ENCODE measurements around the gene CDC42BPA.
"Not testable (repeated sequence)": the region's sequence is repeated elsewhere in the genome, so short reads cannot be mapped to it uniquely, and the experiment has no call there.

CDC42BPA gene

DNA sequence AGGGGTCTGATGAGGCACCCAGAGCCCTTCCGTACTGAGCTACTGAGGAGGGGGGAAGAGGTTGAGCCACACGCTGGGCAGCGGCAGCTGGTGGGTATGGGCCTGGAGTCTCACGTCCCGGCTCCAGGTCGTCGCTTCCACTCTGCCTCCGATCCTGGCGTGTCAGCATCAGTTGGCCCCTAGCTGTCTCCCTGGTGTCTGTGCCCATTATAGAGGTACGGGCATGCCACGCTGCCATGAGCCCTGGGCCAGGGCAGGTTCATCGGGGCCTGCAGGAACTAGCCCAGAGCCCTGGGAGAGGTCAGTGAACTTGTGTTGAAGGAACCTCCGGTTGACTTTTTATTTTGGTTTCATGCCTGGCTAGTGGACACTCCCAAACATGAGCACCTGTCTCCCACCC is 360.0 kb downstream of the CDC42BPA start:
- DNase-seq, result no peak

DNA sequence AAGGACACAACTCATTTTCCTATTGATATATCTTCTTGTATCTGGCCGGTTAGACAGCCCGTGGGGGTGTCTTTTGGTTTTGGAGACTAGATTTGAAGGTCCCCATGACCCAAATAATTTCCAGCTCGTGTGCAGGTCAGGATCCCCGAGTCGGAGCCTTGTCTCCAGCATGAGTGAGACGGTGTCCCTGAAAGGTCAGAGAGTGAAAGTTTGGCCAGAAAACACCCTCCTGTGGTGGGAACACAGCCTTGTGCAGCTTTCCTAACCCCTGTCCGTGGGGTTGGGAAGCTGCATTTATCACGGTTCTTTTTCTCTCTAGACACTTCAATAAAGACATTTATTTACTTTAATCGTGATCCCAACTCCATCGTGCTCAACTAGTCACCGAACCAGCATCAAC is 360.6 kb downstream of the CDC42BPA start:
- no peak for DNase-seq

GRCh38 chr1:226956942-226957713 is 361.2 kb downstream of the CDC42BPA start:
- DNase-seq, result no peak

DNA sequence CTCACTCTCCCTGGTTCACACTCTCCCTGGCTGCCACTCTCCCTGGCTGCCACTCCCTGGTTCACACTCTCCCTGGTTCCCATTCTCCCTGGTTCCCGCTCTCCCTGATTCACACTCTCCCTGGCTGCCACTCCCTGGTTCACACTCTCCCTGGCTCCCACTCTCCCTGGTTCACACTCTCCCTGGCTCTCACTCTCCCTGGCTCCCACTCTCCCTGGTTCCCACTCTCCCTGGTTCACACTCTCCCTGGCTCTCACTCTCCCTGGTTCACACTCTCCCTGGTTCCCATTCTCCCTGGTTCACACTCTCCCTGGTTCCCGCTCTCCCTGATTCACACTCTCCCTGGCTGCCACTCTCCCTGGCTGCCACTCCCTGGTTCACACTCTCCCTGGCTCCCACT is 362.4 kb downstream of the CDC42BPA start:
- not testable (repeated sequence) for DNase-seq

GRCh38 chr1:226954777-226955176 is 363.5 kb downstream of the CDC42BPA start:
- DNase-seq, result no peak

- no peak for DNase-seq
Observed at GRCh38 chr1:226954337-226954736, 364.0 kb downstream of the CDC42BPA start.

DNA sequence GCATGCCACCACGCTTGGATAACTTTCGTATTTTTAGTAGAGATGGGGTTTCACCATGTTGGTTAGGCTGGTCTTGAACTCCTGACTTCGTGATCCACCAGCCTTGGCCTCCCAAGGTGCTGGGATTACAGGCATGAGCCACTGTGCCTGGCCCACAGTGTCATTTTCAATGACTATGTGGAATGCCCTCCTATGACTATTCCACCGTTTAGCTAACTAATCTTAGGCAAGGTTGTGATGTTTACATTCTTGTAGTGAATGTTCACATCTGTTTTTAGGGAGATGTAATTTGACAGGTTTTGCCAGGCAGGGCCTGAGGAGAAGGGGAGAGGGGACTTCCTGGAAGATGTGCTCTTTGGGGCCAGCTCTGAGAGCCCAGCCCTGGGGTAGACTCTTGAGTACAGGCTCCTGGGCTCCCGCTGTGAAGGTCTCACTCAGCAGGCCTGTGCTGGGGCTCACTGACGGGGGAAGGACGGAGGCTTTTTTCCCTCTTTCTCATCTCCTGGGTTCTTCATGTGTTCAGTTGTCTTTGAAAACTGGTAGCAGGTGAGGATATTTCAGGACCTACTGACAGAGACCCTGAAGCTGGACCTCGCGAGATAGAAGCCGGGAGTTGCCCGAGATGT is 365.0 kb downstream of the CDC42BPA start:
- DNase-seq, result no peak

- DNase-seq, result no peak
Observed at GRCh38 chr1:226952118-226952441, 366.2 kb downstream of the CDC42BPA start.

- no peak for DNase-seq
Observed at GRCh38 chr1:226951286-226952117, 366.8 kb downstream of the CDC42BPA start.

DNA sequence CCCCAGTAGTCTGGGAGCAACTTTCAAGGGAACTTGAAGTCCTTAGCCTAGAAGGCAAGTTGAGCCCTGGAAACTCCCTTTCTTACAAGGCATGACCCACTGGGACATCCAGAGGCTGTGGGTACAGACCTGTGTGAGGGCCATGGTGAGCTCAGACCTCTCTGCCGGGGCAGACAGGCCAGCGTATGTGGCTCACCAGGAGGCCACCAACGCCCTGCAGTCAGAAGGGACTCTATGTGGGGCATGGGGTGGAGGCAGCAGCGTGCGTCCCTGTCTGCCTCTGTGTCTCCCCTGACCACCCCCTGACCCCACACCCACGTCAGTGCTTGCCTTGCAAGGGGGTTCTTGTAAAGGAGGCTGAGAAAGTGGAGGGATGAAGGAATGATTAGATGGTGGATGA is 367.4 kb downstream of the CDC42BPA start:
- DNase-seq, result no peak

- DNase-seq, result no peak
Observed at GRCh38 chr1:226950316-226950715, 368.0 kb downstream of the CDC42BPA start.

DNA sequence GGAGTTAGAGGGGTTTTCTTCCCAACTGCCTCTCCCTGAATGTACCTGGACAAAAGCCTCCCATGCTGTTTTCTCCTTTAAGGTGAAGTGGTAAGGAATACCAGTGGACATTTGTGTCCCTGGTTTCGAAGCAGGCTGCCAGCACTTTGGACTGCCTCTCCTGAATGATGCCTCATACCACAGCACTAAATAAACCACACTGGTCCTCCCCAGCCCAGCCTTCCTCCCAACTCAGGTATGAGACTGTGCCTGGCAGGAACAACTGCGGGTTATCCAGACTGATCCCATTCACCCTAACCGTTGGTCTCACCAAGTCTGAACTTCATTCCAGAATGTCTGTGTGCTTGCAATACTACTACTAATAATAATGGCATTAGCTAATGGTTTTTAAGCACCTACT is 368.9 kb downstream of the CDC42BPA start:
- no peak for DNase-seq

GRCh38 chr1:226948996-226949395 is 369.3 kb downstream of the CDC42BPA start:
- no peak for DNase-seq

GRCh38 chr1:226948480-226948879 is 369.8 kb downstream of the CDC42BPA start:
- DNase-seq, result no peak

GRCh38 chr1:226948051-226948450 is 370.2 kb downstream of the CDC42BPA start:
- no peak for DNase-seq

- DNase-seq, result no peak
Observed at GRCh38 chr1:226946841-226947240, 371.5 kb downstream of the CDC42BPA start.

DNA sequence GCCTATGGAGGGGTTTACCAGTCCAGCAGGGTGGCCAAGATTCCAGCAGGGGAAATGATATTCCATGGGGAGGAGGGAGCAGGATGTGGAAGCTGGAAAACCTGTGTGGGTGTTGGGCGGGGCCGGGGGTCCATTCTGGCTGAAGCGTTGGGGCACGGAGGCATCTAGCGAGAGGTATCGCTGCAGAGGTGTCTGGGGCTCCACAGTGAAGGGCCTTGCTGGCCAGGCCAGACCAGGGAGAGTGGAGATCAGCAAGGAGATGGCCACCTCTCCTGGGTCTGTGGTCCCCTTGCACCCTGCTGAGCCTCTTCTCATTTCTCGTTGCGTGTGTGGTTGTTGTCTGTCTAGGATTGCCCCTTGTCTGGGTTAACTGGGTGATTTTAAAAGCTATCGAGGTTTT is 372.0 kb downstream of the CDC42BPA start:
- DNase-seq, result no peak

DNA sequence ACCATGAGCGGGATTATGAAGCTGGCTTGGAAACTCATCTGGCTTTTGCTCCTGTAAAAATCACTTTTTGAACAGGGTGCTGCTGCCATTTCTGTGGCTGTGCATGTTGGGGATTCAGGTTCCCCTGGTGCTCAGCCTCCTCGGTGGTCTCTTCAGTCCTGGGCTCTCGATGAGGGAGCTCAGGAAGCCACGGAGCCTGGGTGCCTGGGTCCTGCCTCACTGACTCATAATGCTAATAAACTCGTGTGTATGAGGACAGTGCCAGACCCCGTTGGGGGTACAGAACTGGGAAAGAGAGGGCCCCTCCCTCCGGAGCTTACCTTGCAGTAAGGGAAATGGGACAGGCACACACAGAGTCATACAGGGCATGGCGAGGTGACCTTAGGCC is 372.4 kb downstream of the CDC42BPA start:
- DNase-seq, result no peak

GRCh38 chr1:226945106-226945857 is 373.0 kb downstream of the CDC42BPA start:
- no peak for DNase-seq

DNA sequence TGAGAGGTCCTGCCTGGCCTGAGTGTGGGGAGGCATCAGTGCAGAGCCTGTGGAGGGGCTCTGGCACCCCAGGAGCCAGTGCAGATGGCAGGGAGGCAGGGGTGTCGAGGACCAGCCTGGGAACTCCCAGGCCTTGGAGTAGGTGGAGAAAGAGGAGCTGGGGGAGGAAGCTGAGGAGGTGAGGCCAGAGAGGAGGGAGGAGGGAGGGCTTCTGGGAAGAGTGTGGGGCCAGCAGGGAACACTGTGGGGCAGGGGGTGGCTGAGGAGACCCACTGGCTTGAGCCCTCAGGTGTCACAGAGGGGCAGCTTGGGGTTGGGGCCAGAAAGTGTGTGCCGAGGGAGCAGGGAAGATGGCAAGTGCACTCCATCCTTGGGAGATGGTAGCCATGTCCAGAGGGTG is 374.4 kb downstream of the CDC42BPA start:
- DNase-seq, result no peak

DNA sequence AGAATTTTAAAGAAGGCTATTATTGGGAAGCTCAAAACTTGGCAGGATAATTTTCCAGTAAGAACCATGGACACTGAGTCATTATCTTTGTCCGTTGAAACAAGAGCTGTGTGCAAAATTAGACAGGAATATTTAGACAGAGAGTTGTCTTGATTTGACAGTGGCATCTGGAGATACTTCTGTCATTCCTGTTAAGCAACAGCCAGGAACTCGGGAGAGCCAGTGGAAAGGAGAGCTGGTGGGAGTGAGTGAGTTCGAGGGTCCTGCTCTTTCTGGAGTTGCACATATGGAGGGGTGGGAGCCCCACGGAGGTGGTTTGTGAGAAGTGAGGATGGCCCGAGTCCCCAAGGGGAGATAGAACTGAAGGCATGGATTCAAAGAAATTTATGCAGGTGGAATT is 375.1 kb downstream of the CDC42BPA start:
- DNase-seq, result no peak

GRCh38 chr1:226942392-226942791 is 375.9 kb downstream of the CDC42BPA start:
- no peak for DNase-seq

- no peak for DNase-seq
Observed at GRCh38 chr1:226940806-226941067, 377.6 kb downstream of the CDC42BPA start.

All from CD4-positive, alpha-beta T cell treated with Interleukin-21 for 1 hour (primary cell).